Upper lobe of left lung (tissue), 4 donors: ENCODE results near the gene SLC31A2.

Experiments
- EP300 ChIP-seq, 4 donors: sonication (generic); formaldehyde crosslinking; IDR thresholded peaks; one replicate each; pipeline ENCODE4 v1.5.1; 2017; ENCODE audit warnings: antibody characterized with exemption in 4 of 4, control low read depth in 2 of 4
- POLR2A ChIP-seq, 4 donors: fragments of 450-650 bp; IDR thresholded peaks; one replicate each; pipeline ENCODE4 v1.5.1; 2016 to 2017; ENCODE audit warnings: antibody characterized with exemption in 4 of 4, mild to moderate bottlenecking in 2 of 4
- TF ChIP-seq, protein P1 (sequence below), 6 experiments: fragments of 450-650 bp in 4 of 6; fragments of 200-600 bp in 2 of 6; sonication (generic) in 2 of 6; IDR thresholded peaks; one replicate each; pipeline ENCODE4 v1.5.1; 2016 to 2019; ENCODE audit warnings: antibody characterized with exemption in 6 of 6

DNA sequence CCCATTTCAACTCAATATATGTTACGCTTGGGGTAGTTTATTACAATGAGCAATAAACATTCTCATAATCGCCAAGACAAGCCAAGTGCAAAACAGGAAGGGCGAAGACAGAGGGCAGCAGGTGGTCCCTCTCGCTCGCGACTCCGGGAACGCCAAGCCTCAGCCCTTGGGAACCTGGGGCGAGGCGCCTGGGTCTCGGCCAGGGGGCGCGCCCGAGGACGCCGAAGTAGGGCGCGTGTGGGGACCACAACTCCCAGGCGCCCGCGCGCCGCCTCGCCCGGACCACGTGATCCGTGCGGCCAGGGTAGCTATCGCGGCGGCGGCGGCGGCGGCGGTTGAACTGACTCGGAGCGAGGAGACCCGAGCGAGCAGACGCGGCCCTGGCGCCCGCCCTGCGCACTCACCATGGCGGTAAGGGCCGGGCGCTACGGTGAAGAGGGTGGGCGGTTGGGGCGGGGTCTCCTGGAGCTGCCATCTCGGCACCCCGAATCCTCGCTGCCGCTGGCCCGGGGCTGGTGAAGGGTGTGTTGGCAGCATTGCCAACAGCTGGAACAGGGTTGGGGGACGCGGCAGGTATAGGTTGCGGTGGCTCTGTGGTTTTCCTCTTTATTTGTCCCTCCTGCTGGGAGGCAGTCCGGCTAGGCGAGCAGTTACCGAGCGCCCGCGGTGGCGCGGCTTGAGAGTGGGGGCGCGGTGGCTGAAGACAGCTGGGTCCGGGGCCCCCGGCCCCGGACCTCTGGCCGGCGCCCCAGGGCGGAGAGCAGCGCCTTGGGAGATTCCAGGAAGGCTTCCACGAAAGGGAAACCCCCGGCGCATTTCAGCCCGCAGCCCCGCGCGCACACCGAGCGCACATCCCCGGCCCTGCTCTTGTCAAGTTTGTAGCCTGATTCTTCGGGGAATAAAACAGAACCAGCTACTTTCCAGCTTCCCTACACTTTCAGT, at the start of gene SLC31A2:
- TF ChIP-seq, protein P1, sequence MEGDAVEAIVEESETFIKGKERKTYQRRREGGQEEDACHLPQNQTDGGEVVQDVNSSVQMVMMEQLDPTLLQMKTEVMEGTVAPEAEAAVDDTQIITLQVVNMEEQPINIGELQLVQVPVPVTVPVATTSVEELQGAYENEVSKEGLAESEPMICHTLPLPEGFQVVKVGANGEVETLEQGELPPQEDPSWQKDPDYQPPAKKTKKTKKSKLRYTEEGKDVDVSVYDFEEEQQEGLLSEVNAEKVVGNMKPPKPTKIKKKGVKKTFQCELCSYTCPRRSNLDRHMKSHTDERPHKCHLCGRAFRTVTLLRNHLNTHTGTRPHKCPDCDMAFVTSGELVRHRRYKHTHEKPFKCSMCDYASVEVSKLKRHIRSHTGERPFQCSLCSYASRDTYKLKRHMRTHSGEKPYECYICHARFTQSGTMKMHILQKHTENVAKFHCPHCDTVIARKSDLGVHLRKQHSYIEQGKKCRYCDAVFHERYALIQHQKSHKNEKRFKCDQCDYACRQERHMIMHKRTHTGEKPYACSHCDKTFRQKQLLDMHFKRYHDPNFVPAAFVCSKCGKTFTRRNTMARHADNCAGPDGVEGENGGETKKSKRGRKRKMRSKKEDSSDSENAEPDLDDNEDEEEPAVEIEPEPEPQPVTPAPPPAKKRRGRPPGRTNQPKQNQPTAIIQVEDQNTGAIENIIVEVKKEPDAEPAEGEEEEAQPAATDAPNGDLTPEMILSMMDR (IDR thresholded peaks at IDR 0.05), result peak in 5 of 6 experiments; percentile 35 to 58 (median 50)
- TF ChIP-seq EP300 (IDR thresholded peaks at IDR 0.05) (peak in 1 of 4 donors; percentile 33), POLR2A (IDR thresholded peaks at IDR 0.05) (peak in 3 of 4 donors; percentile 67 to 95 (median 70))
